ENCODE measurements around the gene EXOC6B.

The EXOC6B gene

GRCh38 chr2:72127401-72128058 lies 698.3 kb downstream of the EXOC6B start:
- no peak for FAIRE-seq

GRCh38 chr2:72126186-72127100 lies 699.4 kb downstream of the EXOC6B start:
- FAIRE-seq, result no peak

Measured in islet of Langerhans (tissue), 1 donor.